WI38 (cell line): ENCODE results near the gene SLC6A3.
"Not testable (repeated sequence)": the region's sequence is repeated elsewhere in the genome, so short reads cannot be mapped to it uniquely, and the experiment has no call there.

ENCODE experiments used
- H3K4me3 ChIP-seq: 2 replicates; pipeline ENCODE4 v1.5.1; 2011; ENCODE audit warnings: low read depth, mild to moderate bottlenecking, control low read depth, low read length
- TF ChIP-seq, protein P1 (sequence below): IDR thresholded peaks from 2 replicates; pipeline ENCODE4 v1.5.1; 2012; ENCODE audit warnings: low read depth, mild to moderate bottlenecking, control low read depth, low read length

Gene SLC6A3

DNA sequence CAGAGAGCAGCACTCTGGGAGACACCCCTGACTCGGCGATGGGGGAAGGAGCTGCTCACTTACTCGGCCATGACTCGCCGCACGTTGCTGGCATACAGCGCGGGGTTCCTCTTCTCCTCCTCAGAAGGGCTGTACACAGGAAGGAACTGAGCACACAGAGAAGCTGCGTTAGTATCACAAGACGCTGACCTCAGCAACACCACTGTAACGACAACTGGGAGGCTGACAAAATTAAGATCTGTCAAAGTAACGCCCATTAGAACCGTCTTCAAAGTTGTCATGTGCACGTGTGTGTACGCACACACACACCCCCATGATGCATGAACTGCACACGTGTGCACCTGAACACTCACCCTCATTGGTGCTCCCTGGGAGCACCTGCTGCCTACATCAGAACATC, 32.1 kb upstream of the SLC6A3 start:
- H3K4me3 ChIP-seq, result no peak overlapping the region
- TF ChIP-seq, protein P1, sequence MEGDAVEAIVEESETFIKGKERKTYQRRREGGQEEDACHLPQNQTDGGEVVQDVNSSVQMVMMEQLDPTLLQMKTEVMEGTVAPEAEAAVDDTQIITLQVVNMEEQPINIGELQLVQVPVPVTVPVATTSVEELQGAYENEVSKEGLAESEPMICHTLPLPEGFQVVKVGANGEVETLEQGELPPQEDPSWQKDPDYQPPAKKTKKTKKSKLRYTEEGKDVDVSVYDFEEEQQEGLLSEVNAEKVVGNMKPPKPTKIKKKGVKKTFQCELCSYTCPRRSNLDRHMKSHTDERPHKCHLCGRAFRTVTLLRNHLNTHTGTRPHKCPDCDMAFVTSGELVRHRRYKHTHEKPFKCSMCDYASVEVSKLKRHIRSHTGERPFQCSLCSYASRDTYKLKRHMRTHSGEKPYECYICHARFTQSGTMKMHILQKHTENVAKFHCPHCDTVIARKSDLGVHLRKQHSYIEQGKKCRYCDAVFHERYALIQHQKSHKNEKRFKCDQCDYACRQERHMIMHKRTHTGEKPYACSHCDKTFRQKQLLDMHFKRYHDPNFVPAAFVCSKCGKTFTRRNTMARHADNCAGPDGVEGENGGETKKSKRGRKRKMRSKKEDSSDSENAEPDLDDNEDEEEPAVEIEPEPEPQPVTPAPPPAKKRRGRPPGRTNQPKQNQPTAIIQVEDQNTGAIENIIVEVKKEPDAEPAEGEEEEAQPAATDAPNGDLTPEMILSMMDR, result no peak

DNA sequence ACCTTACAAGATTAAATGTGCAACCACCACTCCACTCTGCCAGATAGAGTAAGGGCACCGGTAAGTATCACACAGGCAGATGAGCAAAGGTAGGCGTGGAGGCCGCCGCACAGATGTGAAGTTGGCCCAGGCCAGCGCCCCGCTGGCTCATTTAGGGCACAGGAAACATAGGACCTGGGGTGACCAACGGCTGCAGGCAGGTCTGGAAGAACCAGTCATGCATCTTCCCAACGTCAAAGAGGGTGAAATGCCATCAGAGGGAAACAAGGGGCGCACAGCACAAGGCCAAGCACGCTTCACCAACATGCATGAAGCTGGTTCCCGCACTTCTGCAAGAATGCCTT, 31.7 kb upstream of the SLC6A3 start:
- TF ChIP-seq, protein P1, result no peak
- H3K4me3 ChIP-seq, result no peak overlapping the region

DNA sequence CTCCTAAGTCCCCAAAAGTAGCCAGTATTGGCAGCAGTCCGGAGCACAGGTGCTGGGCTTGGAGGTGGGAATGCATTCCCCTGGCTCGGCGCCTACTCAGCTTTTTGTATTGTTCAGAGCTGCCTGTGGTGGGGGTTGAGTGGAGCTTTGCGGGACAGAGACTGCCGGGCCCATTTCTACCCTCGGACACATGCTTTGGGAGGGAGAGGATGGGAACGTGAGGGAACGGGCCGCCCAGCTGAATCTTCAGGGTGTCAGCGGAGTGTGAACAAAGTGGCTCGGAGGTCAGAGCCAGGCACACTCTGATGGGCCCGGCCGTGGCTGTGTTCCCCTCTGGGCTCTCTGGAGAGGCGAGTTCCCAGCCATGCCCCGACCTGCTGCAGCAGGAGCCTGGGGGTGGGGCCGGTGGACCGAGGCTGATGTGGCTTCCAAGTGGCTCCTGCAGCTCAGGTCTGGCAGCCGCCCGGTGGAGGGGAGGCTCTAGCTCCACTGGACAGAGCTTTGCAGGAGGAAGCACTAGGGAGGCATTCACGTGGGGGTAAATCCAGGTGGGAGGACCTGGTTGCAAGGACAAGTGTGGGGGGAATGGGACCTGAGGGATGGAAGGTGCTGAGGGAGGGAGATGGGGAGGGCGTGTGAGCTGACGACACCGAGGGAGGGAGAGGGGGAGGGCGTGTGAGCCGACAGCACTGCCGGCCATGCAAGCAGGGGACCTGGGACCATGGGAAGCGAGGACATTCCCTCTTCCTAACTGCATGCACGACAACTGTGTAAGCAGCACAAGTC, 31.1 kb upstream of the SLC6A3 start:
- TF ChIP-seq, protein P1, result no peak
- H3K4me3 ChIP-seq, result no peak overlapping the region

DNA sequence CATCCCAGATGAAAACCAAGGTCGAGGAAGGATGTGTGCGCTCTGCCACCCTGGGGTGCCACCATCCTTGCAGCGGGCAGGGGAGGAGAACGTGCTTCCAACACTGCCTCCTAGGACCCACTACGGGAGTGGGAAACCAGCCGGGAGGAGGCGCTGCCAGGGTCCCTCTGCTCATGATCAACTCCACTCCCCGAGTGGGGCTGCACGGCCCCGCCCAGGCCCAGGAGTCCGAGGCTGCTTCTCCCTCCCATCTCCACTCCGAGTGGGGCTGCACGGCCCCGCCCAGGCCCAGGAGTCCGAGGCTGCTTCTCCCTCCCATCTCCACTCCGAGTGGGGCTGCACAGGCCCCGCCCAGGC, 30.3 kb upstream of the SLC6A3 start:
- not testable (repeated sequence) for H3K4me3 ChIP-seq

DNA sequence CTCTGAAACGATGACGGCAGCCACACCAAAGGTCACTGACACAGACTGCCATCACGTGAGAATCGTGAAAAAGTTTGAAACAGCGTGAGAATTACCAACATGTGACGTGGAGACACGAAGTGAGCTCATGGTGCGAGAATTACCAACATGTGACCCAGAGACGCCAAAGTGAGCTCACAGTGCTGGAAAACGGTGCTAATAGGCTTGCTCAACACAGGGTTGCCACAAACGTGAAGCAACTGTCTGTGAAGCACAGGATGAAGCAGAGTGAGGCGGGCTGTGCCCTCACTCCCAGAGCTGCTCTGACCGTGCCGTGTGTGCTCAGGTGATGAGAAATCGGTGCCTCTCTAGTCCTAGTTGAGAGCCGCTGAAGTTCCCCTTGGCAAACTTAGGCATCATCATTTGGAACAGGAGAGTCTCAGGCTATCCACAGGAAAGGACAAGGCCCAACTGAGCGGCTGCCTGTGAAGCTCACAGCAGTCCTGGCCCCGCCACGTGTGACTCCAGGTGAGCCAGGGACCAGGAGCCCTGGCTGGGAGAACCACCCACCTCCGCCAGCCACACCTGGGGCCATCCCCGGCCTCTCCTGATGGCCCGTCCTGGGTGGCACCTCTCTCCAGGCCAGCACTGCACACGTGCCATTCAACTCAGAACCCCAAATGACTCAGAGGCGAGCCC, 29.8 kb upstream of the SLC6A3 start:
- H3K4me3 ChIP-seq, result no peak overlapping the region
- TF ChIP-seq, protein P1, result no peak

DNA sequence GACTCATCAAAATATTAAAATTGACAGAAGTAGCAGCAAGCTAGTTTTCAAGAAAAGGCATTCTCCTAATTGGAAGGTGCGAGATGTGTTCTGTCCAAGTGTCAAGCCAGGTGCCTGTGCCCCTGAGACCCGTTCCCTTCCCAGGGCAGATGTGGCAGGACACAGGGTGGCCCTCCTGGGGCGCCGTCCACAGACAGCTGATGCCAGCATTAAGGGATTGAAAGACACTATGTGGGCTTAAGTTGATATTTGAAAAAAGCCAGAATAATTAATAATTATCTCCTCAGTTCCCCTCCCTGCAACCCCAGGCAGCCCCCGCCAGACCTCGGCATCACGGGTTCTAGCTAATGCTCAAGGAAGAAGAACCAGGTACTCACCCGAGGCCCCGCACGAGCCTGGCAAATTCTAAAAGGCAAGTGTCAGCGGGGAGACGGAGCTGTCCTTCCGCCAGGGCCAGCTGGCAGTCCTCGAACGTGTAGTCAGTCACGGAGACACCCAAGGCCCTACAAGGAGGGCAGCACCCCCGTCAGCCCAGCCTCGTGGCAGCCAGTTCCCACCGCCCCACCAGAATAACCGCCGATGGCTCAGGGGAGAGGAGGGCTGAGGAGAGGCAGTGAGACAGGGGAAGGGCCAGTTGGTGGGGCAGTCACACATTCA, 29.1 kb upstream of the SLC6A3 start:
- H3K4me3 ChIP-seq, result no peak overlapping the region
- TF ChIP-seq, protein P1, result no peak

DNA sequence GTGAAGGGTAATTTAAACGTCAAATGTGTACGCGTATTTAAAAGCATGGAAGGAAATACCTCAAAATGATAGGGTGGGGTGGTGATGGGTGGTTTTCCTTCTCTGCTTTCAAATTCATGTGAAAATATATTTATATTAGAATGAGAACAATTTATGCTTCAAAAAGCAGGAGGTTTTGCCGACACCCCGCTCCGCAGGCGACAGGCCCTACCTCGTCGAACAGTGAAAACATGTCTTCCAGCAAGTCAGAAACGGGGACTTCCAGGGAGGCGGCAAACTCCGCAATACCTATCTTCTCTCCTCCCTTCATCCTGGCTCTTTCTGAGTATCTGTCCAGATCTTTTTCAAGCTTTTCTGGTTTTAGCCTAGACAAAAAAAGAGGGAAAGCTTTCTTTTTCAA, 28.5 kb upstream of the SLC6A3 start:
- H3K4me3 ChIP-seq, result no peak overlapping the region
- TF ChIP-seq, protein P1, result no peak
